Astrocyte (in vitro differentiated cells and primary cell): ENCODE results near the gene PTPRN2. TPM values are rescaled to one million over a fixed set of nuclear protein-coding genes. Genes with fewer than 3 reads are reported as not detected.
A peak's percentile ranks its signal among the peaks of the same experiment; 100 is the strongest.

Source experiments
- DNase-seq: peaks from one replicate; pipeline ENCODE4 v3.0.0-alpha.2; 2010; ENCODE audit warnings: low read depth
- FAIRE-seq: peaks from 2 replicates; lab custom pipeline; 2011; peaks lifted over from hg19 to GRCh38; lab: Jason Lieb, UNC
- H2AFZ ChIP-seq: 2 replicates; pipeline ENCODE4 v1.6.0; 2012; ENCODE audit warnings: low read depth, low read length, inconsistent platforms
- H3K27ac ChIP-seq: 2 replicates; pipeline ENCODE4 v1.5.1; 2011; ENCODE audit warnings: low read depth, low read length, inconsistent platforms
- H3K27me3 ChIP-seq: 2 replicates; pipeline ENCODE4 v1.6.0; 2011; ENCODE audit warnings: low read length, inconsistent platforms; ENCODE audit not compliant: insufficient read depth
- H3K36me3 ChIP-seq: 2 replicates; pipeline ENCODE4 v1.5.1; 2011; ENCODE audit warnings: low read length, inconsistent platforms; ENCODE audit not compliant: insufficient read depth
- H3K4me1 ChIP-seq: 2 replicates; pipeline ENCODE4 v1.5.1; 2011; ENCODE audit warnings: low read length, inconsistent platforms; ENCODE audit not compliant: insufficient read depth
- H3K4me2 ChIP-seq: 2 replicates; pipeline ENCODE4 v1.6.0; 2012; ENCODE audit warnings: low read length, inconsistent platforms
- H3K4me3 ChIP-seq: 2 replicates; pipeline ENCODE4 v1.5.1; 2011; ENCODE audit warnings: low read depth, mild to moderate bottlenecking, low read length, inconsistent platforms; ENCODE audit not compliant: insufficient read depth
- H3K79me2 ChIP-seq: 2 replicates; pipeline ENCODE4 v1.6.0; 2012; ENCODE audit warnings: mild to moderate bottlenecking, low read length, inconsistent platforms; ENCODE audit not compliant: insufficient read depth
- H3K9ac ChIP-seq: 2 replicates; pipeline ENCODE4 v1.6.0; 2012; ENCODE audit warnings: mild to moderate bottlenecking, low read length, inconsistent platforms
- H3K9me3 ChIP-seq: 2 replicates; pipeline ENCODE4 v1.5.1; 2012; ENCODE audit warnings: low read depth, mild to moderate bottlenecking, low read length, inconsistent platforms; ENCODE audit not compliant: insufficient read depth
- H4K20me1 ChIP-seq: 2 replicates; pipeline ENCODE4 v1.6.0; 2012; ENCODE audit warnings: low read length, inconsistent platforms; ENCODE audit not compliant: insufficient read depth
- H3K27ac Mint-ChIP-seq: one replicate; pipeline ENCODE4 v1.8.0; 2021; ENCODE audit warnings: mild to moderate bottlenecking, mixed read lengths; ENCODE audit not compliant: unreplicated experiment
- H3K27me3 Mint-ChIP-seq: one replicate; pipeline ENCODE4 v1.8.0; 2021; ENCODE audit warnings: low read depth, mixed read lengths; ENCODE audit not compliant: unreplicated experiment
- H3K36me3 Mint-ChIP-seq: one replicate; pipeline ENCODE4 v1.8.0; 2021; ENCODE audit warnings: low read depth, mixed read lengths; ENCODE audit not compliant: unreplicated experiment
- H3K4me1 Mint-ChIP-seq: one replicate; pipeline ENCODE4 v1.8.0; 2021; ENCODE audit warnings: low read depth, mixed read lengths; ENCODE audit not compliant: unreplicated experiment
- H3K4me3 Mint-ChIP-seq: one replicate; pipeline ENCODE4 v1.8.0; 2021; ENCODE audit warnings: mild to moderate bottlenecking, moderate library complexity, mixed read lengths; ENCODE audit not compliant: unreplicated experiment
- H3K9me3 Mint-ChIP-seq: one replicate; pipeline ENCODE4 v1.8.0; 2021; ENCODE audit warnings: mild to moderate bottlenecking, mixed read lengths; ENCODE audit not compliant: unreplicated experiment
- EZH2 ChIP-seq: IDR thresholded peaks from 2 replicates; pipeline ENCODE4 v1.6.1; 2012; ENCODE audit warnings: mild to moderate bottlenecking, low read length, inconsistent platforms; ENCODE audit not compliant: insufficient read depth
- total RNA-seq: library from RNA; stranded (reverse); gene quantifications from 2 replicates; pipeline ENCODE4 v1.2.1, GENCODE V29; 2021
- TF ChIP-seq, protein P1 (sequence below): IDR thresholded peaks from 2 replicates; pipeline ENCODE4 v1.5.1; 2011; ENCODE audit warnings: low read depth, mild to moderate bottlenecking, inconsistent platforms, low read length, moderate library complexity; ENCODE audit not compliant: insufficient read depth

PTPRN2 gene
- total RNA-seq, 1 donor from 2014 or later = 0.09 TPM

- Histone ChIP-seq H3K4me2 (no peak overlapping the region), H3K4me3 (no peak overlapping the region), H3K9me3 (no peaks in the 10 kb centered on the region), H3K27ac (no peak overlapping the region), H4K20me1 (peaks cover 5% of the 10 kb centered on the region), H3K4me1 (peaks cover 15% of the 10 kb centered on the region), H3K27me3 (peaks cover 28% of the 10 kb centered on the region), H3K36me3 (no peaks in the 10 kb centered on the region), H3K9ac (no peak overlapping the region), H3K79me2 (peaks cover 6% of the 10 kb centered on the region), H2AFZ (no peak overlapping the region)
- H3K4me1 Mint-ChIP-seq = no peaks in the 10 kb centered on the region
- H3K27ac Mint-ChIP-seq = no peak overlapping the region
- H3K9me3 Mint-ChIP-seq = peaks cover 12% of the 10 kb centered on the region
- TF ChIP-seq, protein P1, sequence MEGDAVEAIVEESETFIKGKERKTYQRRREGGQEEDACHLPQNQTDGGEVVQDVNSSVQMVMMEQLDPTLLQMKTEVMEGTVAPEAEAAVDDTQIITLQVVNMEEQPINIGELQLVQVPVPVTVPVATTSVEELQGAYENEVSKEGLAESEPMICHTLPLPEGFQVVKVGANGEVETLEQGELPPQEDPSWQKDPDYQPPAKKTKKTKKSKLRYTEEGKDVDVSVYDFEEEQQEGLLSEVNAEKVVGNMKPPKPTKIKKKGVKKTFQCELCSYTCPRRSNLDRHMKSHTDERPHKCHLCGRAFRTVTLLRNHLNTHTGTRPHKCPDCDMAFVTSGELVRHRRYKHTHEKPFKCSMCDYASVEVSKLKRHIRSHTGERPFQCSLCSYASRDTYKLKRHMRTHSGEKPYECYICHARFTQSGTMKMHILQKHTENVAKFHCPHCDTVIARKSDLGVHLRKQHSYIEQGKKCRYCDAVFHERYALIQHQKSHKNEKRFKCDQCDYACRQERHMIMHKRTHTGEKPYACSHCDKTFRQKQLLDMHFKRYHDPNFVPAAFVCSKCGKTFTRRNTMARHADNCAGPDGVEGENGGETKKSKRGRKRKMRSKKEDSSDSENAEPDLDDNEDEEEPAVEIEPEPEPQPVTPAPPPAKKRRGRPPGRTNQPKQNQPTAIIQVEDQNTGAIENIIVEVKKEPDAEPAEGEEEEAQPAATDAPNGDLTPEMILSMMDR = no peak
- TF ChIP-seq EZH2 = peak; percentile 10
- DNase-seq = no peak
- H3K27me3 Mint-ChIP-seq = no peaks in the 10 kb centered on the region
- H3K4me3 Mint-ChIP-seq = no peak overlapping the region
- no peaks in the 10 kb centered on the region for H3K36me3 Mint-ChIP-seq
- FAIRE-seq = no peak
Measured at GRCh38 chr7:157692460-157693011, 895.1 kb downstream of the PTPRN2 start.

DNA sequence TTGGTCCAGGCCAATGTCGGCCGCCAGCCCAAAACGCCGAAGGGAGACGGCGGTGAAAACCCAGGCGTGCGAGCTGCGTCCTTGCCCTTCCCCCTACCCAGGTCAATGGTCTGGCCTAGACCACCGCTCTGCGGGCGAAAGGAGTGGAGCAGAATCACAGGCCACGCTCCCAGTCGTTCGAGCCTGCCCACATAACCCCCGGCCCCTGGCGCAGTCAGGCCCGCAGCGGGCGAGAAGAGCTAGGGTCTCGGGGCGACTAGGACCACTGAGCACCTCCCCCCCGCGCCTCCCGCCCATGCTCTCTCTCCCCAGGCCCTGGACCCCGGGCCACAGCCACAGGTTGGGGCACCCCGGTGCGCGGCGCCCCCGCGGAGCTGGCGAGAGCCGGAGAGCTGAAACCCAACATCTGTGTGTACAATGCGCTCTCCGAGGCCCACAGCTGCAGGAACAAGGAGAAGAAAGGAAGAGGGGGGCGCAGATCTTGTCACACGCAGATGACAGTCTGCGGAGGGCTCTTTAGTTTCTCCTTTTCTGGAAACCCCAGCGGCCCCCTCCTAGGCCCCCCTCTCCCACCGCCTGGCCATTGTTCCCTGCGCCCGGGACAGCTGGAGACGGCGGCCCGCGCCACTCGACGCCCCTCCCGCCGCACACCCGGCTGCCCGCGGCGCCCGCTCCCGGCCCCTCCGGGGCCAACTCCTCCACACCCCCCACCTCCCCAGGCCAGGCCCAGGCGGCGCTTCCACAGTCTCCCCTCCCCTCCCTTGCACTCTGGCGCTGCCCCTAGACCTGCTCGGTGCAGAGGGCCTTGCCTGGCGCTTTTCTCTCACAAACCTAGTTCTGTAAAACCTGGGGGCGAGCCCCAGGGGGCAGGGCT lies 895.8 kb downstream of the PTPRN2 start:
- H4K20me1 ChIP-seq = peaks cover 9% of the 10 kb centered on the region
- H3K79me2 ChIP-seq = peaks cover 6% of the 10 kb centered on the region
- no peak overlapping the region for H3K9ac ChIP-seq
- H3K27me3 Mint-ChIP-seq = no peaks in the 10 kb centered on the region
- H2AFZ ChIP-seq = peak overlapping the region; percentile 72
- no peaks in the 10 kb centered on the region for H3K4me1 Mint-ChIP-seq
- no peaks in the 10 kb centered on the region for H3K36me3 Mint-ChIP-seq
- FAIRE-seq = no peak
- no peak for DNase-seq
- no peak overlapping the region for H3K27ac Mint-ChIP-seq
- no peak overlapping the region for H3K4me3 Mint-ChIP-seq
- peaks cover 32% of the 10 kb centered on the region for H3K27me3 ChIP-seq
- peaks cover 15% of the 10 kb centered on the region for H3K4me1 ChIP-seq
- no peaks in the 10 kb centered on the region for H3K36me3 ChIP-seq
- H3K4me3 ChIP-seq = peak overlapping the region; percentile 50
- peaks cover 17% of the 10 kb centered on the region for H3K9me3 Mint-ChIP-seq
- H3K4me2 ChIP-seq = peak overlapping the region; percentile 89
- H3K9me3 ChIP-seq = no peaks in the 10 kb centered on the region
- TF ChIP-seq EZH2 = peak; percentile 43
- TF ChIP-seq, protein P1 = no peak
- no peak overlapping the region for H3K27ac ChIP-seq
